ENCODE data around the gene CDHR3. TPM values are rescaled to one million over a fixed set of nuclear protein-coding genes. Genes with fewer than 3 reads are reported as not detected.

CDHR3 gene
- total RNA-seq, 2 experiments from 2014 or later, result 0.57 to 0.85 TPM

DNA sequence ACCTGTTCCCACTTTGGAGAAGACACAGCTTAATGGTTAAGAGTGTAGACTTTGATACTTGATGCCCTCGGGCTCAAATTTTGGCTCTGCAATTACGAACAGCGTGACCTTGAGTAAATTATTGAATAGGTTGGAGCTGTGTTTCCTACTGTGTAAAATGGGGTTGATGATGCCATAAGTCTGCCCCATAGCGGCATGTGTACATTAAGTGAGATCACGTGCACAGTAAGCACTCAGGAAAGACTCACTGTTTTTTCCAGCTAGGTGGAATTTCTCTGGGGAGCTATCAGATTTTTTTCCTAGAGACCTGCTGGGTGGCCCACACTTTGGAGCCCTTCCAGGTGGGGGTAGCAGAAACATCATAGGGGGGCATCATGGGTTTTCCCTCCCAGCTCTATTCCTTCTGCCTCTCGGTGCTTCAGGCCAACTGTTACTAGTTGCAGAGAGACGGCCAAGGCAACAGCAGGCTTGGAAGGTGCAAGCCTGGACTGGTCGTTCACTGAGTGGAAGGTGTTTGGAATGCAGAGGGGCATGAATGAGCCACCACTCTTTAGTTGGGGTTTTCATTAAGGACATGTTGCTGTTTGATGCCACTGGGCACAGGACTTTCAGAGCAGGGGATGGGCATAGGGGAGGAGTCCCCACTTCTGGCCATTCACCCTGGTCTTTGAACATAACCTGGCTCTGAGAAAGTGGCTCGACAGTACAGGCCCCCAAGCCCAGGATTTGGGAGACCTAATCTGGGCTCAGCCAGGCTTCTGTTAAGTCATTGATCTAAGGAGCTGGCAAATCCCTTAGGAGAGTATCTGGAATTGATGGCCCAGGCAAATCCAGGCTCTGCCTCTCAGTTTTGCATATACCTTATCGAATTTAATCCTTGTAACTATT lies 85.0 kb downstream of the CDHR3 start:
- H3K4me3 Mint-ChIP-seq, result no peak overlapping the region
- no peaks in the 10 kb centered on the region for H3K36me3 Mint-ChIP-seq
- H3K9me3 Mint-ChIP-seq, result no peaks in the 10 kb centered on the region
- no peaks in the 10 kb centered on the region for H3K4me1 Mint-ChIP-seq (ENCODE audit: low read depth)
- POLR2A ChIA-PET, result interaction anchor here (0.6 kb wide), 1 partner anchor 446 kb away, joined by 3 read pairs; no protein-coding TSS in a partner anchor
- H3K27me3 Mint-ChIP-seq, result no peaks in the 10 kb centered on the region
- no peak overlapping the region for H3K27ac Mint-ChIP-seq
- CTCF ChIA-PET, result interaction anchor here (1.1 to 2.8 kb wide), 4 partner anchors 106 to 391 kb away, joined by 4 to 13 read pairs (median 8); no protein-coding TSS in a partner anchor
- DNase-seq, result no peak
- intact Hi-C loops (cut with micrococcal nuclease), result no loop called here

DNA sequence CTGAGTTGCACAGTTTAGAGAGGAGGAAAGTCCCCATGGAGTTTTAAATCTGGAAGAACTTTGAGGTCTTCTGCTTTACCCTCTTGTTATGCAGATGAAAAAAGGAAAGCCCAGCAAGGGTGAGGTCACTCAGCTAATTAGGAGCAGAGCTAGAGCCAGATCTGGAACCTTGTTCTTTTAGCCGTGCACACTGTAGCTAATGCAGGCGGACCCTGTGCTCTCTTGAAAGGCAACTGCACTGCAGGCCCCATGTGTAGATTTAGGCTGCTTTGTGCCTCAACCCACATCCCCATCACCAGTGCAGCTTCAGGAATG lies 85.6 kb downstream of the CDHR3 start:
- no peak for DNase-seq
- Mint-ChIP-seq H3K36me3 (no peaks in the 10 kb centered on the region), H3K27me3 (no peaks in the 10 kb centered on the region), H3K9me3 (no peaks in the 10 kb centered on the region), H3K27ac (no peak overlapping the region), H3K4me1 (ENCODE audit: low read depth) (no peaks in the 10 kb centered on the region), H3K4me3 (no peak overlapping the region)
- intact Hi-C loops (cut with micrococcal nuclease), result no loop called here
- CTCF ChIA-PET, result interaction anchor here (1.1 to 2.8 kb wide), 3 partner anchors 105 to 392 kb away, joined by 4 to 13 read pairs (median 6); no protein-coding TSS in a partner anchor
- POLR2A ChIA-PET, result interaction anchor here (0.6 kb wide), 1 partner anchor 446 kb away, joined by 3 read pairs; no protein-coding TSS in a partner anchor

DNA sequence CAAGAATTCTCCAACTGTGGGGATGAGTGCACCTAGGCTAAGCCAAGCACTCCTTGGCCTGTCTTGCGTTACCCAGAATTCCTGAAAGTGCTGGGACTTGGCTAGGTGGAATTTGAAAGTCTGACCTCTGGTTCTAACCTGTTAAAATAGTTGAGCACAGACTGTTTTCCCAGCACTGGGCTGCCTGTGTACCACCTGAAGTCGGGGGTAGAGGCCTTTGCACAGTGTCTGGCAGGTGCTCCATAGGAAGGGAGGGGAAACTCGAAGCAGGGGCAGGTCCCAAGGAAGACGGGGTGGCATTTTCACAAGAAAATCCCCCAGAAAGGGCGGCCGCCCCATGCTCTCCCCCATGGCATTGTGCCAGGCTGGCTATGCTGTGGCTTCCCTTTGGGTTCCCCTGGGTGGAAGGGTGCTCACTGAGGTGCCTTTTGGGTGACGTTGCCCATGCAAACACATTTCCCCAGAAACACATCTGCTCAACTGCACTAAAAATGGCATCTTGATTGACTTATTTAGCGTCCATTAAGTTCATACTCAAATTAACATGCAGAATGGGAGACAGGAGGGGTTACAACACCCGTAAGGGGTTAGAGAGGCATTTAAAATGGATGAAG lies 86.2 kb downstream of the CDHR3 start:
- ChIA-PET POLR2A (interaction anchor here (0.6 kb wide), 1 partner anchor 447 kb away, joined by 3 read pairs; no protein-coding TSS in a partner anchor), CTCF (interaction anchor here (1.1 kb wide), 1 partner anchor 289 kb away, joined by 4 read pairs; no protein-coding TSS in a partner anchor)
- H3K27me3 Mint-ChIP-seq, result no peaks in the 10 kb centered on the region
- no peak overlapping the region for H3K27ac Mint-ChIP-seq
- H3K36me3 Mint-ChIP-seq, result no peaks in the 10 kb centered on the region
- DNase-seq, result no peak
- no peaks in the 10 kb centered on the region for H3K4me1 Mint-ChIP-seq (ENCODE audit: low read depth)
- no peak overlapping the region for H3K4me3 Mint-ChIP-seq
- intact Hi-C loops (cut with micrococcal nuclease), result no loop called here
- H3K9me3 Mint-ChIP-seq, result no peaks in the 10 kb centered on the region

DNA sequence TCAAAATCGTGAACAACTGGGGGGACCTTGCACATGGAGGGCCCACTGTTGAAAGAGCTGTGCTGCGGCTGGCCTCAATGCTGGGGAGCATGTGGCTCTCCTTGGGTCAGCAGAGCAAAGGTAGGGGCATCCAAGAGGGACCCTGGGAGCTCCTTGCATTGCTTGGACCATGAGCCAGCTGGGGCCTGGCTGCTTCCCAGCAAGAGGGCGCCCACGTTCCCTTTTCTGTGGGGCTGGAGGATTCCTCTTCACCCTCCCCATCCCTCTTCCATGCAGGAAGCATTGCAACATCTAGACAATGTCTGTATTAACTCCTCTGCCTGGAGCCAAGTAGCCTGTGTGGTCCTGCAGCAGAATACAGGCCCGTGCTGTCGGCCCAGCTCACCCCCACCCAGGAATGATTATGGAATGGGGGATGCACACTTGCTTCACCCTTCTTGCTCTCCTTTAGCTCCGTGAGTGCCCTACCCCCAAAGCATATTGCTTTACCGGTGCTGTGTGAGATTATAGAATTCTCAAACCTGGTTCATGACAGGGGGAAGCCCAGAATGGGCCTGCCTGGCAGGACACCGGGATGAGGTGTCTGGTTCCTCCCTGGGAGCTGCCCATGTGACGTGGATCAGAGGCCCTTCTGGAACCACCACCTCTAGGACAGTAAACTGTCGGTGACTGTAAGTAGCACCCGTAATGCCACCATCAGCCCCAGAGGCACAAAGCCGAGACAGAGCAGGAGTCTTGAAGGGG lies 87.1 kb downstream of the CDHR3 start:
- Mint-ChIP-seq H3K27me3 (no peaks in the 10 kb centered on the region), H3K9me3 (no peaks in the 10 kb centered on the region), H3K4me3 (no peak overlapping the region), H3K27ac (no peak overlapping the region), H3K36me3 (no peaks in the 10 kb centered on the region), H3K4me1 (ENCODE audit: low read depth) (no peaks in the 10 kb centered on the region)
- intact Hi-C loops (cut with micrococcal nuclease), result no loop called here
- DNase-seq, result no peak
- POLR2A ChIA-PET, result no interaction called here
- CTCF ChIA-PET, result interaction anchor here (1.7 to 3.3 kb wide), 2 partner anchors 9 to 393 kb away, joined by 4 to 17 read pairs; no protein-coding TSS in a partner anchor

DNA sequence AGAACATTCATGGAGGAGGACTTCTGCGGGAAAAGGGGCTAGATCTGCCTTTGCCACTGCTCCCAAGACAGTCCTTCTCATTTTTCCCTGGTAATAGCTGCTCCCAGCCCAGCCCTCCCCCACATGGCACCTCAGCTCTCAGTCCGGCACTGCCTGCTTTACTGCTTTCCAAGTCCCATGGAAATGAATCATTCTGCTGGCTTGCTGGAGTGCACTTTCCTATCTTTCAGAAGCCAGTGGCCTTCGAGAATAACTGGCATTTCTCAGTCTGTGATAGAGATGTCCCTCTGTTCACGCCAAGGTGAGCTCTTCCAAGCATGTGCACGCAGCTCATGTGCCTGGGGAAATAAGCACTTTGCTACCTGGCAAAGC lies 87.7 kb downstream of the CDHR3 start:
- ChIA-PET CTCF (interaction anchor here (1.7 to 3.3 kb wide), 2 partner anchors 9 to 394 kb away, joined by 4 to 17 read pairs; no protein-coding TSS in a partner anchor), POLR2A (no interaction called here)
- Mint-ChIP-seq H3K27ac (no peak overlapping the region), H3K4me1 (ENCODE audit: low read depth) (no peaks in the 10 kb centered on the region), H3K4me3 (no peak overlapping the region), H3K27me3 (no peaks in the 10 kb centered on the region), H3K9me3 (no peaks in the 10 kb centered on the region), H3K36me3 (no peaks in the 10 kb centered on the region)
- intact Hi-C loops (cut with micrococcal nuclease), result no loop called here
- no peak for DNase-seq

GRCh38 chr7:106052681-106053080 lies 89.6 kb downstream of the CDHR3 start:
- DNase-seq, result no peak
- Mint-ChIP-seq H3K27ac (no peak overlapping the region), H3K36me3 (no peaks in the 10 kb centered on the region), H3K4me3 (no peak overlapping the region), H3K9me3 (no peaks in the 10 kb centered on the region), H3K4me1 (ENCODE audit: low read depth) (peaks cover 6% of the 10 kb centered on the region), H3K27me3 (no peaks in the 10 kb centered on the region)
- ChIA-PET POLR2A (no interaction called here), CTCF (interaction anchor here (3.3 kb wide), 1 partner anchor 11 kb away, joined by 17 read pairs; no protein-coding TSS in a partner anchor)
- intact Hi-C loops (cut with micrococcal nuclease), result no loop called here

- Mint-ChIP-seq H3K27ac (no peak overlapping the region), H3K27me3 (no peaks in the 10 kb centered on the region), H3K4me3 (no peak overlapping the region), H3K36me3 (no peaks in the 10 kb centered on the region), H3K9me3 (no peaks in the 10 kb centered on the region), H3K4me1 (ENCODE audit: low read depth) (peaks cover 10% of the 10 kb centered on the region)
- CTCF ChIA-PET, result interaction anchor here (3.3 kb wide), 1 partner anchor 11 kb away, joined by 17 read pairs; no protein-coding TSS in a partner anchor
- DNase-seq, result no peak
- POLR2A ChIA-PET, result no interaction called here
- intact Hi-C loops (cut with micrococcal nuclease), result no loop called here
These were observed 90.0 kb downstream of the CDHR3 start for GRCh38 chr7:106053109-106053508.

- Mint-ChIP-seq H3K27ac (no peak overlapping the region), H3K36me3 (no peaks in the 10 kb centered on the region), H3K4me3 (no peak overlapping the region), H3K9me3 (no peaks in the 10 kb centered on the region), H3K27me3 (no peaks in the 10 kb centered on the region), H3K4me1 (ENCODE audit: low read depth) (peaks cover 13% of the 10 kb centered on the region)
- ChIA-PET POLR2A (no interaction called here), CTCF (interaction anchor here (5.6 to 6.0 kb wide), 2 partner anchors 99 to 112 kb away, joined by 53 to 177 read pairs; no protein-coding TSS in a partner anchor)
- no peak for DNase-seq
- intact Hi-C loops (cut with micrococcal nuclease), result no loop called here
These were observed 91.3 kb downstream of the CDHR3 start for GRCh38 chr7:106054156-106054910.

DNA sequence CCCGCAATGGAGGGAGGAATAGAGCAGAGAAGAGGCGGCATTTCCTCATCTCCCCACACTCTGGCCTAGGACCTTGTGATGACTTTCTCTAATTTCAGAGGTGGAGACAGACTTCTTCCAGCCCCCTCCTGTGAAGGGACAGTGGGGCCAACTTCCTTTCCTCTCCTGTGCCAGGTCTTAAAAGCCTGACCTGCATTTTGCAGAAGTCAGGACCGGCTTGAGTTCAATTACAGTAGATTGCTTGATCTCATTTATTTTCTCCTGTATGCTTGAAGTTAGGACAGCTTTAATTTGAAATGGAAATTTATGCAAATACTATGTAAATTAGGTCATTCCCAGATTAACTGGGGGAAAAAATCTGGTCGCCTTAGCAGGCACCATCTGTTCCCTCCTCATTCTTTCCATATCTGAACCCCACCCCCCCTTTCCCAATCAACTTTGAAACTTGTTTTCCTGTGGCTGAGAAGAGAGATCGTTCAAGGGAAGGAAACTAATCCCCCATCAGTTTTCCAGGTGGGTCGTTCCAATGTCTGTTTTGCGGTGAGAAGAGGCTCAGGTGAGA lies 92.0 kb downstream of the CDHR3 start:
- DNase-seq, result no peak
- CTCF ChIA-PET, result interaction anchor here (5.6 to 6.0 kb wide), 2 partner anchors 98 to 111 kb away, joined by 53 to 177 read pairs; no protein-coding TSS in a partner anchor
- Mint-ChIP-seq H3K36me3 (no peaks in the 10 kb centered on the region), H3K27me3 (no peaks in the 10 kb centered on the region), H3K4me1 (ENCODE audit: low read depth) (peaks cover 13% of the 10 kb centered on the region), H3K4me3 (no peak overlapping the region), H3K9me3 (no peaks in the 10 kb centered on the region), H3K27ac (no peak overlapping the region)
- POLR2A ChIA-PET, result no interaction called here
- intact Hi-C loops (cut with micrococcal nuclease), result loop anchor here (5.0 kb wide), 2 partner anchors 42 to 57 kb away; partner anchors contain the start of gene SYPL1

DNA sequence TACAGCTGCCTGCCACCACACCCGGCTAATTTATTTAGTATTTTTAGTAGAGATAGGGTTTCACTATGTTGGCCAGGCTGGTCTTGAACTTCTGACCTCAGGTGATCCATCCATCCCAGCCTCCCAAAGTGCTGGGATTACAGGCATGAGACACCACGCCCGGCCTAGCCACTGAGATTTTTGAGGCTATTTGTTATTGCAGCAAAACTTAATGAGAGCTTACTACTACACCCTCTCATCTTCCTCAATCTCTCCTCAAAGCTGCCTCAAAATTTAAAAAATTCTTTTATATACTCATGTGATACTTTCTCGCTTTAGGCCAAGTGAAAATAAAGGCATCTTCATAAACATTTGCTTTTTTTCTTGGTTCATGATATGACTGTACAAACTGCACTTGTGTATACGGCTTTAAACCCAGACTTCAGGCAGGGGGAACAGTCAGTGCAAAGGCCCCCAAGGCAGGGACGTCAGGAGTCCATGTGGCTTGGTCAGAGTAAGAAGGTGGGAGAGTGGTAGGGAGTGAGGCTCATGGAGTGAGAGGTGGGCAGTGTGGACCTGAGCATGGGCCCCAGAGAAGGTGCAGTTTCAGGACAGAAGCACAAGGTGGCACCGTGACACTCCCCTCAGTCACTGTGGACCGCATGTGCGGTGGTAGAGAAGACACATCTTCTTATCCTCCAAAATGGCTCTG lies 93.6 kb downstream of the CDHR3 start:
- Mint-ChIP-seq H3K9me3 (no peaks in the 10 kb centered on the region), H3K27ac (no peak overlapping the region), H3K27me3 (no peaks in the 10 kb centered on the region), H3K4me3 (no peak overlapping the region), H3K36me3 (no peaks in the 10 kb centered on the region), H3K4me1 (ENCODE audit: low read depth) (peaks cover 13% of the 10 kb centered on the region)
- intact Hi-C loops (cut with micrococcal nuclease), result loop anchor here (1.0 to 5.0 kb wide), 5 partner anchors 15 to 110 kb away; partner anchors contain the start of gene SYPL1
- POLR2A ChIA-PET, result no interaction called here
- CTCF ChIA-PET, result interaction anchor here (0.7 to 6.0 kb wide), 16 partner anchors 9 to 342 kb away, joined by 3 to 177 read pairs (median 4); partner anchors contain the start of gene SYPL1
- peak; percentile 80 for DNase-seq

All from activated CD4-positive, alpha-beta memory T cell treated with anti-CD3 and anti-CD28 coated beads for 36 hours (primary cell).